Right lung (tissue), 5 donors: Measurements from ENCODE around the gene KAT8. TPM values are rescaled to one million over a fixed set of nuclear protein-coding genes. Genes with fewer than 3 reads are reported as not detected.
"Not testable (repeated sequence)": the region's sequence is repeated elsewhere in the genome, so short reads cannot be mapped to it uniquely, and the experiment has no call there.

Source experiments
- DNase-seq, 2 donors: peaks; one replicate each; pipeline ENCODE4 v3.0.0-alpha.2; 2013
- polyA plus RNA-seq, 5 donors: library from polyadenylated mRNA; unstranded; fragments of 120-200 nt; gene quantifications; one replicate each; pipeline versions ENCODE4 v1.2.1 to v1.2.3, GENCODE V29; 2013; ENCODE audit warnings: inconsistent platforms in 1 of 5, low replicate concordance in 1 of 5; ENCODE audit not compliant: insufficient read length in 5 of 5, insufficient read depth in 1 of 5

The KAT8 gene
- polyA plus RNA-seq, 5 donors: 55.8 to 73.0 (median 67.2) TPM

- DNase-seq: no peak
These were observed 28.0 kb downstream of the KAT8 start for GRCh38 chr16:31145398-31145990.

GRCh38 chr16:31147574-31147973 lies 30.1 kb downstream of the KAT8 start:
- no peak for DNase-seq

GRCh38 chr16:31148281-31148728 lies 30.8 kb downstream of the KAT8 start:
- DNase-seq: no peak

GRCh38 chr16:31148896-31149295 lies 31.4 kb downstream of the KAT8 start:
- no peak for DNase-seq

- DNase-seq: no peak
These were observed 31.9 kb downstream of the KAT8 start for GRCh38 chr16:31149332-31149731.

GRCh38 chr16:31149894-31150890 lies 32.7 kb downstream of the KAT8 start, which contains the start of gene PRSS36:
PRSS36 (minus strand) TSS chr16:31150066; CDS start chr16:31150035, 31 bp downstream.
- DNase-seq: no peak

GRCh38 chr16:31150976-31151375 lies 33.5 kb downstream of the KAT8 start:
- DNase-seq: not testable (repeated sequence)

- no peak for DNase-seq
These were observed 39.7 kb downstream of the KAT8 start for GRCh38 chr16:31157136-31157535.

GRCh38 chr16:31167315-31167714 lies 49.9 kb downstream of the KAT8 start:
- DNase-seq: no peak

- no peak for DNase-seq
These were observed 51.4 kb downstream of the KAT8 start for GRCh38 chr16:31168848-31169247.

- not testable (repeated sequence) for DNase-seq
These were observed 52.6 kb downstream of the KAT8 start for GRCh38 chr16:31170048-31170447.

- no peak for DNase-seq
These were observed 59.7 kb downstream of the KAT8 start for GRCh38 chr16:31177136-31177535.

- no peak for DNase-seq
These were observed 61.8 kb downstream of the KAT8 start for GRCh38 chr16:31179219-31179746.

GRCh38 chr16:31179747-31180459 lies 62.4 kb downstream of the KAT8 start, which contains the start of gene FUS:
FUS (plus strand) TSS chr16:31180139; CDS start chr16:31180215, 76 bp downstream.
- peak; percentile 96 to 97 for DNase-seq

Other genes starting within 250 kb of the KAT8 start
- 10 to 100 TPM; 37.5 to 61.4 (median 43.5) TPM for gene BCL7C, start 223.6 kb upstream of the KAT8 start, polyA plus RNA-seq
- 10 to 100 TPM in 3 of 5 donors, 1 to 10 TPM in 2; 7.8 to 12.5 (median 10.2) TPM for gene CTF1, start 221.1 kb upstream of the KAT8 start, polyA plus RNA-seq
- 10 to 100 TPM; 13.9 to 29.4 (median 18.1) TPM for gene FBXL19, start 194.1 kb upstream of the KAT8 start, polyA plus RNA-seq
- 10 to 100 TPM; 16.0 to 21.9 (median 19.8) TPM for gene ORAI3, start 168.6 kb upstream of the KAT8 start, polyA plus RNA-seq
- gene SETD1A, start 159.9 kb upstream of the KAT8 start, polyA plus RNA-seq: 10 to 100 TPM; 11.5 to 19.7 (median 13.0) TPM
- gene HSD3B7, start 132.5 kb upstream of the KAT8 start, polyA plus RNA-seq: 1 to 10 TPM; 3.3 to 6.4 (median 4.5) TPM
- gene STX1B, start 107.0 kb upstream of the KAT8 start, polyA plus RNA-seq: under 1 TPM; 0.37 to 0.70 (median 0.43) TPM
- 10 to 100 TPM; 33.7 to 48.4 (median 40.5) TPM for gene STX4, start 84.1 kb upstream of the KAT8 start, polyA plus RNA-seq
- gene ZNF668, start 43.4 kb upstream of the KAT8 start, polyA plus RNA-seq: 1 to 10 TPM; 3.6 to 8.1 (median 4.6) TPM
- gene ZNF646, start 43.2 kb upstream of the KAT8 start, polyA plus RNA-seq: 10 to 100 TPM in 4 of 5 donors, 1 to 10 TPM in 1; 9.7 to 13.8 (median 12.7) TPM
- 1 to 10 TPM; 1.1 to 2.1 (median 1.9) TPM for gene PRSS53, start 28.7 kb upstream of the KAT8 start, polyA plus RNA-seq
- 10 to 100 TPM; 61.7 to 78.7 (median 69.5) TPM for gene VKORC1, start 22.9 kb upstream of the KAT8 start, polyA plus RNA-seq
- 10 to 100 TPM; 27.8 to 42.2 (median 36.7) TPM for gene BCKDK, start 9.3 kb upstream of the KAT8 start, polyA plus RNA-seq
- gene PRSS8, start 18.1 kb downstream of the KAT8 start, polyA plus RNA-seq: 100 to 1,000 TPM in 3 of 5 donors, 10 to 100 TPM in 2; 84.0 to 149 (median 119) TPM
- 1 to 10 TPM; 1.6 to 3.4 (median 2.2) TPM for gene PRSS36, start 32.4 kb downstream of the KAT8 start, polyA plus RNA-seq
- gene FUS, start 62.5 kb downstream of the KAT8 start, polyA plus RNA-seq: 100 to 1,000 TPM; 673 to 814 (median 691) TPM
- 10 to 100 TPM; 12.7 to 27.8 (median 14.0) TPM for gene PYCARD, start 85.1 kb downstream of the KAT8 start, polyA plus RNA-seq
- 1 to 10 TPM in 1 of 5 donors, under 1 TPM in 4; 0.13 to 2.5 (median 0.15) TPM for gene TRIM72, start 96.5 kb downstream of the KAT8 start, polyA plus RNA-seq
- not detected for gene PYDC1, start 99.5 kb downstream of the KAT8 start, polyA plus RNA-seq
- 1 to 10 TPM; 1.9 to 4.2 (median 3.1) TPM for gene ITGAM, start 142.3 kb downstream of the KAT8 start, polyA plus RNA-seq
- gene ITGAX, start 237.5 kb downstream of the KAT8 start, polyA plus RNA-seq: 1 to 10 TPM in 4 of 5 donors, under 1 TPM in 1; 0.90 to 1.9 (median 1.4) TPM